PC-9 (cell line): ENCODE results near the gene STK40. TPM values are rescaled to one million over a fixed set of nuclear protein-coding genes. Genes with fewer than 3 reads are reported as not detected.

ENCODE experiments used
- BruUV-seq: library from RNA; stranded (reverse); fragments of 400-500 nt; replicated peaks from 2 replicates; lab custom pipeline; 2021; lab: Mats Ljungman, UMichigan
- CTCF ChIA-PET: fragments of 300-600 bp; sonication (Branson Sonifier 250); formaldehyde crosslinking; loops from one replicate; lab custom pipeline; 2022; ENCODE audit warnings: antibody characterized with exemption; lab: Charles Lee
- POLR2A ChIA-PET: fragments of 300-600 bp; sonication (Branson Sonifier 250); formaldehyde crosslinking; loops from one replicate; lab custom pipeline; 2022; ENCODE audit warnings: antibody characterized with exemption; ENCODE audit not compliant: unreplicated experiment; lab: Charles Lee
- DNase-seq, 2 experiments: peaks; one replicate each; pipeline versions ENCODE4 v3.0.0 to v3.0.0-alpha.2; 2015 to 2022; ENCODE audit warnings: mixed read lengths in 1 of 2
- H2AFZ ChIP-seq: fragments of 200-600 bp; sonication (generic); 2 replicates; pipeline ENCODE4 v1.8.1; 2017; ENCODE audit warnings: antibody characterized with exemption
- H3F3A ChIP-seq: fragments of 200-600 bp; sonication (generic); 2 replicates; pipeline ENCODE4 v1.8.1; 2017; ENCODE audit warnings: antibody characterized with exemption, mild to moderate bottlenecking, low read depth; ENCODE audit not compliant: insufficient read depth
- H3K27ac ChIP-seq: fragments of 200-600 bp; sonication (generic); 2 replicates; pipeline ENCODE4 v1.6.1; 2016; ENCODE audit warnings: mixed run types
- H3K27me3 ChIP-seq: fragments of 200-600 bp; sonication (generic); 2 replicates; pipeline ENCODE4 v1.6.1; 2016; ENCODE audit warnings: low read depth, mixed run types; ENCODE audit not compliant: insufficient read depth
- H3K36me3 ChIP-seq: fragments of 200-600 bp; sonication (generic); 2 replicates; pipeline ENCODE4 v1.6.1; 2016; ENCODE audit warnings: low read depth, mixed run types
- H3K4me1 ChIP-seq: fragments of 200-600 bp; sonication (generic); replicated peaks from 2 replicates; pipeline ENCODE4 v1.6.1; 2016; ENCODE audit warnings: mixed run types; ENCODE audit not compliant: insufficient read depth
- H3K4me2 ChIP-seq: fragments of 200-600 bp; sonication (generic); 2 replicates; pipeline ENCODE4 v1.6.1; 2017; ENCODE audit warnings: mixed run types
- H3K4me3 ChIP-seq: fragments of 200-600 bp; sonication (generic); 2 replicates; pipeline ENCODE4 v1.6.1; 2016; ENCODE audit warnings: mixed run types
- H3K79me2 ChIP-seq: fragments of 200-600 bp; sonication (generic); 2 replicates; pipeline ENCODE4 v1.6.1; 2017; ENCODE audit warnings: low read depth, mixed run types
- H3K9me2 ChIP-seq: fragments of 200-600 bp; sonication (generic); 2 replicates; pipeline ENCODE4 v1.8.1; 2017; ENCODE audit warnings: mild to moderate bottlenecking; ENCODE audit not compliant: insufficient read depth
- H3K9me3 ChIP-seq: fragments of 200-600 bp; sonication (generic); 2 replicates; pipeline ENCODE4 v1.8.1; 2016; ENCODE audit warnings: low read depth; ENCODE audit not compliant: insufficient read depth
- H4K20me1 ChIP-seq: fragments of 200-600 bp; sonication (generic); 2 replicates; pipeline ENCODE4 v1.8.1; 2017; ENCODE audit not compliant: insufficient read depth
- CTCF ChIP-seq: fragments of 200-600 bp; sonication (generic); conservative IDR thresholded peaks from 2 replicates; pipeline ENCODE4 v1.6.1; 2017; ENCODE audit warnings: mixed run types, antibody characterized with exemption, mild to moderate bottlenecking, moderate library complexity
- EZH2 ChIP-seq: fragments of 200-600 bp; sonication (generic); IDR thresholded peaks from 2 replicates; pipeline ENCODE4 v1.8.0; 2017; ENCODE audit warnings: antibody characterized with exemption, low read depth
- intact Hi-C: fragments of 100-400 bp; cut with micrococcal nuclease; formaldehyde crosslinking; loops from one replicate; pipeline ENCODE4 v1.10.0; 2022; ENCODE audit not compliant: unreplicated experiment
- total RNA-seq: library from RNA; stranded (reverse); gene quantifications from 2 replicates; pipeline ENCODE4 v1.2.3, GENCODE V29; 2021

Gene STK40
- total RNA-seq, 1 experiment from 2014 or later, result 59.2 TPM

GRCh38 chr1:36384542-36385409 is 948 bp downstream of the STK40 start:
- no peaks in the 10 kb centered on the region for H3K9me2 ChIP-seq
- CTCF ChIA-PET, result interaction anchor here (0.6 to 1.0 kb wide), 4 partner anchors 13 to 255 kb away, joined by 3 to 12 read pairs (median 4); partner anchors contain the start of gene LSM10
- no peaks in the 10 kb centered on the region for H3K9me3 ChIP-seq
- H3K4me2 ChIP-seq, result peak overlapping the region; percentile 98
- H3K27me3 ChIP-seq, result no peaks in the 10 kb centered on the region
- H3K79me2 ChIP-seq, result peaks cover 57% of the 10 kb centered on the region
- peak overlapping the region; percentile 52; the same call in 1 of the 2 replicates for H2AFZ ChIP-seq
- peaks cover 33% of the 10 kb centered on the region for H3K4me1 ChIP-seq
- H3K4me3 ChIP-seq, result peak overlapping the region; percentile 98
- DNase-seq, result peak; percentile 83 to 92
- BruUV-seq, result TSS peak; percentile 61
- POLR2A ChIA-PET, result interaction anchor here (0.5 to 1.2 kb wide), 4 partner anchors 13 to 190 kb away, joined by 3 to 9 read pairs (median 7); no protein-coding TSS in a partner anchor
- peaks cover 50% of the 10 kb centered on the region for H4K20me1 ChIP-seq
- H3K27ac ChIP-seq, result peak overlapping the region; percentile 99
- 0 out of 2 replicates have a peak, but pooled peaks cover 7% of the 10 kb centered on the region for H3K36me3 ChIP-seq
- intact Hi-C loops, result loop anchor here (5.0 to 10.0 kb wide), 2 partner anchors 80 to 1093 kb away; partner anchors contain the start of gene SH3D21
- peaks cover 43% of the 10 kb centered on the region for H3F3A ChIP-seq
- no peak for TF ChIP-seq EZH2

GRCh38 chr1:36383240-36383639 is 2.5 kb downstream of the STK40 start:
- TF ChIP-seq CTCF, result no peak
- no peak for TF ChIP-seq EZH2
- ChIA-PET POLR2A (no interaction called here), CTCF (interaction anchor here (0.6 kb wide), 2 partner anchors 11 to 36 kb away, joined by 3 to 4 read pairs; no protein-coding TSS in a partner anchor)
- Histone ChIP-seq H2AFZ (no peak overlapping the region), H3K27me3 (no peaks in the 10 kb centered on the region), H3K4me1 (peaks cover 29% of the 10 kb centered on the region), H3K36me3 (0 out of 2 replicates have a peak, but pooled peaks cover 7% of the 10 kb centered on the region), H3K27ac (no peak overlapping the region), H3K4me3 (no peak overlapping the region), H3K79me2 (peaks cover 70% of the 10 kb centered on the region), H4K20me1 (peaks cover 51% of the 10 kb centered on the region), H3F3A (peaks cover 38% of the 10 kb centered on the region), H3K4me2 (peak overlapping the region; percentile 98), H3K9me3 (no peaks in the 10 kb centered on the region), H3K9me2 (no peaks in the 10 kb centered on the region)
- no TSS peak for BruUV-seq
- no peak for DNase-seq
- intact Hi-C loops, result loop anchor here (10.0 kb wide), 1 partner anchor 78 kb away; the partner anchor contains the start of gene SH3D21

GRCh38 chr1:36382669-36383068 is 3.1 kb downstream of the STK40 start:
- no peak for TF ChIP-seq CTCF
- TF ChIP-seq EZH2, result no peak
- CTCF ChIA-PET, result interaction anchor here (0.5 to 0.6 kb wide), 2 partner anchors 37 to 92 kb away, joined by 4 read pairs; no protein-coding TSS in a partner anchor
- Histone ChIP-seq H3K4me2 (no peak overlapping the region), H3K9me3 (no peaks in the 10 kb centered on the region), H3K4me3 (no peak overlapping the region), H3K4me1 (peaks cover 23% of the 10 kb centered on the region), H3K27me3 (no peaks in the 10 kb centered on the region), H3K9me2 (no peaks in the 10 kb centered on the region), H3F3A (peaks cover 32% of the 10 kb centered on the region), H3K27ac (no peak overlapping the region), H3K36me3 (0 out of 2 replicates have a peak, but pooled peaks cover 7% of the 10 kb centered on the region), H4K20me1 (peaks cover 51% of the 10 kb centered on the region), H3K79me2 (peaks cover 76% of the 10 kb centered on the region), H2AFZ (no peak overlapping the region)
- intact Hi-C loops, result loop anchor here (10.0 kb wide), 1 partner anchor 78 kb away; the partner anchor contains the start of gene SH3D21
- no peak for DNase-seq
- POLR2A ChIA-PET, result no interaction called here
- BruUV-seq, result no TSS peak
